Liver (tissue), 9 donors: Measurements from ENCODE around the gene TXNDC11. TPM values are rescaled to one million over a fixed set of nuclear protein-coding genes. Genes with fewer than 3 reads are reported as not detected.

ENCODE experiments used
- DNase-seq: peaks from one replicate; pipeline ENCODE4 v3.0.0-alpha.2; 2017; ENCODE audit warnings: low spot score
- H3K27ac ChIP-seq, 2 donors: one replicate each; pipeline ENCODE4 v1.7.0; 2013; ENCODE audit warnings: inconsistent platforms in 2 of 2, low read length in 2 of 2, control low read depth in 1 of 2, low read depth in 1 of 2, mild to moderate bottlenecking in 1 of 2
- H3K27me3 ChIP-seq, 4 donors: one replicate each; pipeline versions ENCODE4 v1.6.1 to v1.7.0; 2013; ENCODE audit warnings: low read length in 3 of 4, inconsistent platforms in 1 of 4, mild to moderate bottlenecking in 1 of 4, moderate library complexity in 1 of 4; ENCODE audit not compliant: control insufficient read depth in 4 of 4, insufficient read depth in 4 of 4
- H3K36me3 ChIP-seq, 4 donors: one replicate each; pipeline versions ENCODE4 v1.6.1 to v1.7.0; 2013; ENCODE audit warnings: low read length in 3 of 4, mild to moderate bottlenecking in 3 of 4, low read depth in 1 of 4, moderate library complexity in 1 of 4; ENCODE audit not compliant: control insufficient read depth in 4 of 4, insufficient read depth in 3 of 4
- H3K4me1 ChIP-seq, 4 donors: one replicate each; pipeline versions ENCODE4 v1.6.1 to v1.7.0; 2013; ENCODE audit warnings: low read length in 3 of 4, mild to moderate bottlenecking in 3 of 4, moderate library complexity in 1 of 4; ENCODE audit not compliant: control insufficient read depth in 4 of 4, insufficient read depth in 4 of 4
- H3K4me3 ChIP-seq, 3 donors: one replicate each; pipeline versions ENCODE4 v1.6.1 to v1.7.0; 2013; ENCODE audit warnings: low read length in 3 of 3, control low read depth in 1 of 3, low read depth in 1 of 3, mild to moderate bottlenecking in 1 of 3
- H3K9ac ChIP-seq, 2 donors: one replicate each; pipeline ENCODE4 v1.7.0; 2013; ENCODE audit warnings: low read length in 2 of 2, mild to moderate bottlenecking in 2 of 2, moderate library complexity in 2 of 2, control low read depth in 1 of 2, low read depth in 1 of 2
- H3K9me3 ChIP-seq, 4 donors: one replicate each; pipeline versions ENCODE4 v1.6.1 to v1.7.0; 2013; ENCODE audit warnings: low read length in 3 of 4; ENCODE audit not compliant: control insufficient read depth in 4 of 4
- CTCF ChIP-seq: fragments of 150-350 bp; IDR thresholded peaks from 2 replicates; pipeline ENCODE4 v1.5.1; 2017; ENCODE audit warnings: improper control_type of control experiment, low read depth, low read length; ENCODE audit not compliant: missing input control
- EGR1 ChIP-seq, 2 donors: IDR thresholded peaks; 2 replicates each; pipeline ENCODE4 v1.6.1; 2016 to 2018; ENCODE audit warnings: antibody characterized with exemption in 2 of 2, low read depth in 2 of 2
- FOXA1 ChIP-seq: IDR thresholded peaks from 2 replicates; pipeline ENCODE4 v1.6.1; 2016; ENCODE audit warnings: antibody characterized with exemption
- FOXA2 ChIP-seq: IDR thresholded peaks from 2 replicates; pipeline ENCODE4 v1.6.1; 2016; ENCODE audit warnings: antibody characterized with exemption
- GABPA ChIP-seq, 2 donors: IDR thresholded peaks in 1 of 2; conservative IDR thresholded peaks in 1 of 2; 2 replicates each; pipeline ENCODE4 v1.6.1; 2016; ENCODE audit warnings: antibody characterized with exemption in 2 of 2, mild to moderate bottlenecking in 1 of 2, moderate library complexity in 1 of 2
- HNF4A ChIP-seq, 2 donors: conservative IDR thresholded peaks; 2 replicates each; pipeline ENCODE4 v1.6.1; 2016; ENCODE audit warnings: antibody characterized with exemption in 2 of 2, mild to moderate bottlenecking in 2 of 2
- HNF4G ChIP-seq: IDR thresholded peaks from 2 replicates; pipeline ENCODE4 v1.6.1; 2016; ENCODE audit warnings: antibody characterized with exemption
- JUND ChIP-seq, 2 donors: IDR thresholded peaks; 2 replicates each; pipeline ENCODE4 v1.6.1; 2016; ENCODE audit warnings: antibody characterized with exemption in 2 of 2
- NR2F2 ChIP-seq: IDR thresholded peaks from 2 replicates; pipeline ENCODE4 v1.6.1; 2016; ENCODE audit warnings: antibody characterized with exemption
- RAD21 ChIP-seq, 2 donors: IDR thresholded peaks; 2 replicates each; pipeline ENCODE4 v1.6.1; 2016; ENCODE audit warnings: antibody characterized with exemption in 2 of 2, mild to moderate bottlenecking in 2 of 2
- REST ChIP-seq: IDR thresholded peaks from 2 replicates; pipeline ENCODE4 v1.6.1; 2016; ENCODE audit warnings: antibody characterized with exemption, mild to moderate bottlenecking
- RXRA ChIP-seq, 2 donors: IDR thresholded peaks; 2 replicates each; pipeline ENCODE4 v1.6.1; 2017 to 2018; ENCODE audit warnings: antibody characterized with exemption in 2 of 2, mild to moderate bottlenecking in 1 of 2
- SP1 ChIP-seq: IDR thresholded peaks from 2 replicates; pipeline ENCODE4 v1.6.1; 2018; ENCODE audit warnings: antibody characterized with exemption, mild to moderate bottlenecking
- TAF1 ChIP-seq: conservative IDR thresholded peaks from 2 replicates; pipeline ENCODE4 v1.6.1; 2016; ENCODE audit warnings: antibody characterized with exemption, mild to moderate bottlenecking
- YY1 ChIP-seq: IDR thresholded peaks from 2 replicates; pipeline ENCODE4 v1.6.1; 2016; ENCODE audit warnings: antibody characterized with exemption, mild to moderate bottlenecking
- WGBS: extraction: QIAGEN DNeasy Blood & Tissue Kit; methylation state at CpG from one replicate; pipeline ENCODE4 v1.1.7; 2013; 5-methylcytosine and 5-hydroxymethylcytosine counted together
- polyA plus RNA-seq, 2 donors: library from polyadenylated mRNA; stranded (reverse) in 1 of 2; unstranded in 1 of 2; fragments of 200-250 nt in 1 of 2; fragments of >200 nt in 1 of 2; fragmentation: Nextera tagmentation in 1 of 2; extraction: Ambion mirVana in 1 of 2; gene quantifications; one replicate each; pipeline versions ENCODE4 v1.2.1 to v1.2.3, GENCODE V29; 2013 to 2015
- total RNA-seq, 2 donors: library from RNA; depleted of rRNA; stranded (reverse); fragments of >200 nt; gene quantifications; one replicate each; pipeline ENCODE4 v1.2.3, GENCODE V29; 2014
- TF ChIP-seq, protein P1 (sequence below): IDR thresholded peaks from 2 replicates; pipeline ENCODE4 v1.6.1; 2016; ENCODE audit warnings: antibody characterized with exemption
- TF ChIP-seq, protein P2 (sequence below): IDR thresholded peaks from 2 replicates; pipeline ENCODE4 v1.6.1; 2016; ENCODE audit warnings: antibody characterized with exemption
- TF ChIP-seq, protein P3 (sequence below): IDR thresholded peaks from 2 replicates; pipeline ENCODE4 v1.6.1; 2016; ENCODE audit warnings: antibody characterized with exemption
- donor health status: healthy.
- donor health status: healthy.
- donor health status: healthy.
- donor health status: healthy.
- donor health status: healthy.

Gene TXNDC11
- total and polyA plus RNA-seq, 4 donors, result 26.4 to 63.5 (median 48.5) TPM

- Histone ChIP-seq H3K27me3 (no peaks in the 10 kb centered on the region), H3K27ac (no peak overlapping the region), H3K36me3 (no peaks in the 10 kb centered on the region), H3K4me3 (no peak overlapping the region), H3K9me3 (no peaks in the 10 kb centered on the region), H3K4me1 (peaks cover 3 to 17% (median 11%) of the 10 kb centered on the region in 4 donors), H3K9ac (no peak overlapping the region)
- no peak for DNase-seq
- TF ChIP-seq TAF1, result no peak
- TF ChIP-seq CTCF, result no peak
- TF ChIP-seq JUND (IDR thresholded peaks at IDR 0.05), result no peak
- TF ChIP-seq NR2F2, result no peak
- TF ChIP-seq GABPA (IDR thresholded peaks at IDR 0.05 in 1 of 2, conservative IDR thresholded peaks at IDR 0.05 in 1 of 2), result no peak
- TF ChIP-seq HNF4A (conservative IDR thresholded peaks at IDR 0.05), result no peak
- TF ChIP-seq, protein P1, sequence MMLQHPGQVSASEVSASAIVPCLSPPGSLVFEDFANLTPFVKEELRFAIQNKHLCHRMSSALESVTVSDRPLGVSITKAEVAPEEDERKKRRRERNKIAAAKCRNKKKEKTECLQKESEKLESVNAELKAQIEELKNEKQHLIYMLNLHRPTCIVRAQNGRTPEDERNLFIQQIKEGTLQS, result no peak
- TF ChIP-seq, protein P2, sequence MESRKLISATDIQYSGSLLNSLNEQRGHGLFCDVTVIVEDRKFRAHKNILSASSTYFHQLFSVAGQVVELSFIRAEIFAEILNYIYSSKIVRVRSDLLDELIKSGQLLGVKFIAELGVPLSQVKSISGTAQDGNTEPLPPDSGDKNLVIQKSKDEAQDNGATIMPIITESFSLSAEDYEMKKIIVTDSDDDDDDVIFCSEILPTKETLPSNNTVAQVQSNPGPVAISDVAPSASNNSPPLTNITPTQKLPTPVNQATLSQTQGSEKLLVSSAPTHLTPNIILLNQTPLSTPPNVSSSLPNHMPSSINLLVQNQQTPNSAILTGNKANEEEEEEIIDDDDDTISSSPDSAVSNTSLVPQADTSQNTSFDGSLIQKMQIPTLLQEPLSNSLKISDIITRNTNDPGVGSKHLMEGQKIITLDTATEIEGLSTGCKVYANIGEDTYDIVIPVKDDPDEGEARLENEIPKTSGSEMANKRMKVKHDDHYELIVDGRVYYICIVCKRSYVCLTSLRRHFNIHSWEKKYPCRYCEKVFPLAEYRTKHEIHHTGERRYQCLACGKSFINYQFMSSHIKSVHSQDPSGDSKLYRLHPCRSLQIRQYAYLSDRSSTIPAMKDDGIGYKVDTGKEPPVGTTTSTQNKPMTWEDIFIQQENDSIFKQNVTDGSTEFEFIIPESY, result no peak
- TF ChIP-seq RAD21 (IDR thresholded peaks at IDR 0.05), result no peak
- TF ChIP-seq, protein P3, sequence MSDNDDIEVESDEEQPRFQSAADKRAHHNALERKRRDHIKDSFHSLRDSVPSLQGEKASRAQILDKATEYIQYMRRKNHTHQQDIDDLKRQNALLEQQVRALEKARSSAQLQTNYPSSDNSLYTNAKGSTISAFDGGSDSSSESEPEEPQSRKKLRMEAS, result no peak
- no peak for TF ChIP-seq RXRA (IDR thresholded peaks at IDR 0.05)
- TF ChIP-seq EGR1 (IDR thresholded peaks at IDR 0.05; ENCODE audit: low read depth in 2 of 2), result no peak
- no peak for TF ChIP-seq FOXA2
- TF ChIP-seq FOXA1, result no peak
- no peak for TF ChIP-seq HNF4G
- WGBS, result 91% methylated on average over 4 of the region's 4 CpGs
Measured at GRCh38 chr16:11639008-11639562, 103.6 kb downstream of the TXNDC11 start.

DNA sequence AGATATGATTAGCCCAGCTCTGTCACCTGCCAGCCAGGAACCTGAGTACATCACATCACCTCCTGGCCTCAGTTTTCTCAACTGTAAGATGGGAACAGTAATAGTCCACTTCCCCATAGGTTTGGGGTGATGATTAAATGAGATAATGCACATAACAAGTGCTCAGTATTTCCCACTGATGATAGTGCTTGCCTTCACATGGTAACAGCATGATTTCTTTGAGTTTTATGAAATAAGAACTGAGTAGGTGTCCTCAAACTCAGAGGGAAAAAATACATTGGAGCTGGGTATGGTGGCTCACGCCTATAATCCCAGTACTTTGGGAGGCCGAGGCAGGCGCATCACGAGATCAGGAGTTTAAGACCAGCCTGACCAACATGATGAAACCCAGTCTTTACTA lies 104.5 kb downstream of the TXNDC11 start:
- Histone ChIP-seq H3K27me3 (no peaks in the 10 kb centered on the region), H3K9me3 (no peaks in the 10 kb centered on the region), H3K9ac (no peak overlapping the region), H3K36me3 (no peaks in the 10 kb centered on the region), H3K4me1 (peaks cover 3 to 17% (median 11%) of the 10 kb centered on the region in 4 donors), H3K4me3 (no peak overlapping the region), H3K27ac (no peak overlapping the region)
- 79% methylated on average over 4 of the region's 4 CpGs for WGBS
- DNase-seq, result no peak
- TF ChIP-seq REST, result no peak
- no peak for TF ChIP-seq TAF1
- no peak for TF ChIP-seq RAD21 (IDR thresholded peaks at IDR 0.05)
- TF ChIP-seq HNF4G, result no peak
- no peak for TF ChIP-seq HNF4A (conservative IDR thresholded peaks at IDR 0.05)
- TF ChIP-seq FOXA1, result no peak
- TF ChIP-seq, protein P1, result no peak
- no peak for TF ChIP-seq EGR1 (IDR thresholded peaks at IDR 0.05; ENCODE audit: low read depth in 2 of 2)
- no peak for TF ChIP-seq GABPA (IDR thresholded peaks at IDR 0.05 in 1 of 2, conservative IDR thresholded peaks at IDR 0.05 in 1 of 2)
- TF ChIP-seq NR2F2, result no peak
- TF ChIP-seq CTCF, result no peak
- TF ChIP-seq YY1, result no peak
- no peak for TF ChIP-seq JUND (IDR thresholded peaks at IDR 0.05)
- TF ChIP-seq SP1, result no peak
- TF ChIP-seq RXRA (IDR thresholded peaks at IDR 0.05), result no peak
- TF ChIP-seq, protein P2, result no peak
- no peak for TF ChIP-seq FOXA2
